ENCODE results near the gene MACROD1.
"Not testable (repeated sequence)": the region's sequence is repeated elsewhere in the genome, so short reads cannot be mapped to it uniquely, and the experiment has no call there.

The MACROD1 gene

DNA sequence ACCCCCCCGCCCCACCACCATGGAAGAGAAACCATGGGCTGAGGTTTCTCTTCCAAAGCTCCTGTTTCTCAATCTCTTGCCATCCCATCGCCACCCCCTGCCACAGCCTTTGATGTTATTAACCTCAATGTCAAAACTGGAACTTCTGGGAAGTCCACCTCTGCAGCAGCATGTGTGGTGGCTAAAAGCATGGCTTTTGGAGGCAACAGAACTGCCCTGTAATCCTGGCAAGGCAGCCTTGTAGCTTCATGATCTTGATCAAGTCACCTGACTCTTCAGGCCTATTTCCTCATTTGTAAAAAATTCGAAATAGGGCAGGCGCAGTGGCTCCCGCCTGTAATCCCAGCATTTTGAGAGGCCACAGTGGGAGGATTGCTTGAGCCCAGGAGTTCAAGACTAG is 195.0 kb downstream of the MACROD1 start:
- H3K27ac ChIP-seq = no peak overlapping the region
- no peak for TF ChIP-seq ZFX (IDR thresholded peaks at IDR 0.05; ENCODE audit: borderline replicate concordance)
- TF ChIP-seq, protein P1, sequence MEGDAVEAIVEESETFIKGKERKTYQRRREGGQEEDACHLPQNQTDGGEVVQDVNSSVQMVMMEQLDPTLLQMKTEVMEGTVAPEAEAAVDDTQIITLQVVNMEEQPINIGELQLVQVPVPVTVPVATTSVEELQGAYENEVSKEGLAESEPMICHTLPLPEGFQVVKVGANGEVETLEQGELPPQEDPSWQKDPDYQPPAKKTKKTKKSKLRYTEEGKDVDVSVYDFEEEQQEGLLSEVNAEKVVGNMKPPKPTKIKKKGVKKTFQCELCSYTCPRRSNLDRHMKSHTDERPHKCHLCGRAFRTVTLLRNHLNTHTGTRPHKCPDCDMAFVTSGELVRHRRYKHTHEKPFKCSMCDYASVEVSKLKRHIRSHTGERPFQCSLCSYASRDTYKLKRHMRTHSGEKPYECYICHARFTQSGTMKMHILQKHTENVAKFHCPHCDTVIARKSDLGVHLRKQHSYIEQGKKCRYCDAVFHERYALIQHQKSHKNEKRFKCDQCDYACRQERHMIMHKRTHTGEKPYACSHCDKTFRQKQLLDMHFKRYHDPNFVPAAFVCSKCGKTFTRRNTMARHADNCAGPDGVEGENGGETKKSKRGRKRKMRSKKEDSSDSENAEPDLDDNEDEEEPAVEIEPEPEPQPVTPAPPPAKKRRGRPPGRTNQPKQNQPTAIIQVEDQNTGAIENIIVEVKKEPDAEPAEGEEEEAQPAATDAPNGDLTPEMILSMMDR (IDR thresholded peaks at IDR 0.05) = no peak

DNA sequence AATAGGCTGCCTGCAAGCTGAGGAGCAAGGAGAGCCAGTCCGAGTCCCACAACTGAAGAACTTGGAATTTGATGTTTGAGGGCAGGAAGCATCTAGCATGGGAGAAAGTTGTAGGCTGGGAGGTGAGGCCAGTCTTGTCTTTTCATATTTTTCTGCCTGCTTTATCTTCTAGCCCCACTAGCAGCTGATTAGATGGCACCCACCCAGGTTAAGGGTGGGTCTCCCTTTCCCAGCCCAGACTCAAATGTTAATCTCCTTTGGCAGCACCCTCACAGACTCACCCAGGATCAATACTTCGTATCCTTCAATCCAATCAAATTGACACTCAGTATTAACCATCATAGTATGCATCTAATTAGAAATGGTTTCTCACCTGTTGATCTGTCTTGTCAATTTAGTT is 196.5 kb downstream of the MACROD1 start:
- no peak overlapping the region for H3K27ac ChIP-seq
- TF ChIP-seq, protein P1 (IDR thresholded peaks at IDR 0.05) = no peak
- no peak for TF ChIP-seq ZFX (IDR thresholded peaks at IDR 0.05; ENCODE audit: borderline replicate concordance)

DNA sequence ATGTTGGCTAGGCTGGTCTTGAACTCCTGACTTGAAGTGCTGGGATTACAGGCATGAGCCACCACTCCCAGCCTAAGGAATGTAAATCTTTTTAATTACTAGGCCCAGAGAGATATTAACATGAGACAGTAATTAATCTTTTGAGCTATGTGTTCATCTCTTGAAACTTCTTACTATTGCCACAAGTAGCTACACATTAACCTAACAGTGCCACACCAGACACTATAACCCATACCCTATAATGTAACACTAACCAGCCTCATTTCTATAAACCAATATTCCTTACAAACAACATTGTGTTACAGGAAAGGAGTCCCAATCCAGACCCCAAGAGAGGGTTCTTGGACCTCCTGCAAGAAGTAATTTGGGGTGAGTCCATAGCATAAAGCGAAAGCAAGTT is 199.5 kb downstream of the MACROD1 start:
- no peak for TF ChIP-seq ZFX (IDR thresholded peaks at IDR 0.05; ENCODE audit: borderline replicate concordance)
- TF ChIP-seq, protein P1 (IDR thresholded peaks at IDR 0.05) = no peak
- H3K27ac ChIP-seq = no peak overlapping the region

DNA sequence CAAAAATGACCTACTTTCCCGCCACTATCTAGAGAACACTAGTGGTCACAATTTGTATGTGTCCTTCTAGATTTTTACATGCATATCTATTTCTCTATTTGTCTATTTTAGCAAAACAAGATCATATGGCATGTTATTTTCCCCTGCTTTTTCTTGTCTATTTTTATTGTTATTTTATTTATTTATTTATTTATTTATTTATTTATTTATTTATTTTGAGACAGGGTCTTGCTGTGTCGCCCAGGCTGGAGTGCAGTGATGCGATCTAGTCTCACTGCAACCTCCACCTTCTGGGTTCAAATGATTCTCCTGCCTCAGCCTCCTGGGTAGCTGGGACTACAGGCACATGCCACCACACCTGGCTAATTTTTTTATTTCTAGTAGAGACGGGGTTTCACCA is 202.0 kb downstream of the MACROD1 start:
- not testable (repeated sequence) for H3K27ac ChIP-seq

DNA sequence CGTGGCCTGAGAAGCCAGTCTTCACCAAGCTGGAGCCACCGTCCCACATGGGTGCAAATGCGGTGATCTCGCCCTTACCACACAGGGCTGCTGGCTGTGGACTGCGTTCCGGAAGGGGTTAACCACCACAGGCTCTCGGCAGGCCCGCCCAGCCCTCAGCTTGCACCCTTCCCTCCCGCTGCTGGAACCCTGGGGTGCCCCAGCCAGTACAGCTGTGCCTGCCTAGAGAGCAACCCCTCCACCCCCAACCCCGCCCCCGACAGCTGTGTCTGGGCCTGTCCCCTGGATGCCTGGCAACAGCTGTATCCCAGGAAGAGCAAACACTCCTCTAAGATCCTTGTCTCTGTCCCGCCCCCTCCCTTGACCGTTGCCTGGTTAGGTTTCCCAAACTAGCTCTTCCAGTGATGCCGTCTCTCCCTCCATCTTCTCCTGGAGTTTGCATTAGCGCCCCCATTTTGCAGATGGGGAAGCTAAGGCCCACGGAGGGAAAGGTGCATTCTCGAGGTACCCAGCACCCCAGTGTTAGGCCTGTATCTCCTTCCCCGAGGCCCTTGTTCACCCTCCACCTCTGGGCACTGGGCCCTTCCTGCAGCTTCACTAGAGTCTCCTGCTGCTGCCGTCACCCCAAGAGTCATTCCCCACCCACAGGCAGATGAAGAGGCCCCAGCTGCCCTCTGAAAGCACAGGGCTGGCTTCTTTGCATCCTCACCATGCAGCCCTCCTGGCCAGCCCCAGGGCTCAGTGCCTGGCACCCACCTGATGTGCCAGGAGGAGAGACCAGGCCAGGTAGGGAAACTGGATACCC is 204.1 kb downstream of the MACROD1 start:
- H3K27ac ChIP-seq = no peak overlapping the region

DNA sequence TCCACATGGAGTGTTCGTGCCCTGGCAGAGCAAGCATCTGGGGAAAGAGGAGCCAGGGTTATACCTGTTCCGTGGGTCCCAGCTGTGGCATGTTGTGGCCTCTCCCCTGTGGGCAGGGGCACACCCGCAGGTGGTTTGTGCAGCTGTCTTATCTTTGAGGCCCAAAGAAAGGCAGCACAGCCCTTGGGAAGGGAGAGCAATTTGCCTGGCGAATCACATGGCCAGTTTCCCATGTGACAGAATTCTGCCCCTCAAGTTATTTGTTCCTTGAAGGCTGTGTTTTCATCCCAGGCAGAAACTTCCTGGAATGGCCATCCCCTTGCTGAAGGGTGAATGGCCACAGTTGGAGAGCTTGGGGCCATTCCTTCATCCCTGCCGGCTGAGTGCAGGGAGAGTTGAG is 207.9 kb downstream of the MACROD1 start:
- TF ChIP-seq ZFX (IDR thresholded peaks at IDR 0.05; ENCODE audit: borderline replicate concordance) = no peak
- TF ChIP-seq, protein P1 (IDR thresholded peaks at IDR 0.05) = no peak
- H3K27ac ChIP-seq = no peak overlapping the region

More for the DNA sequence above, 204.1 kb downstream of the MACROD1 start:
- TF ChIP-seq, protein P1 (IDR thresholded peaks at IDR 0.05) = no peak
- TF ChIP-seq ZFX (IDR thresholded peaks at IDR 0.05; ENCODE audit: borderline replicate concordance) = no peak

DNA sequence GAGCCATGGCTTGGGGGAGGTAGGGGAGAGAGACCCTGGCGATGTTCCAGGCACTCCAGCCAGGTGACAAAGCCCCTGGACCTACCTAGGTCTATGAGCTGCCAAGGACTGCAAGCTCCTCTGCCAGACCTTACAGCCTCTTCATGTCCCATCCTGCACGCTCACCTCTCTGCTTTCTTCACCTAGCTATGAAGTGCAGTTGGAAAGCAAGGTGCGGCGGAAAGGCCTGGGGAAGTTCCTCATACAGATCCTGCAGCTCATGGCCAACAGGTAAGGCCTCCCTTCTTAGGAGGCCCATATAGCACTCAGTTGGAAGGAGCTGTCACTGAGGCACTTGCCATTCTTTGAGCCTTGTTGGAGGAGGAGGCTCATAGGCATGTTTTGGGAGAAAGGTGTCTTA is 213.3 kb downstream of the MACROD1 start:
- TF ChIP-seq, protein P1 (IDR thresholded peaks at IDR 0.05) = no peak
- TF ChIP-seq ZFX (IDR thresholded peaks at IDR 0.05; ENCODE audit: borderline replicate concordance) = no peak
- no peak overlapping the region for H3K27ac ChIP-seq
